Measurements from ENCODE around the gene MTMR4.

The MTMR4 gene

GRCh38 chr17:58513965-58514769 is at the start of gene MTMR4:
TSS of gene MTMR4 (minus strand) at chr17:58514638. CDS start at chr17:58514407, 231 bp downstream.
- peak; percentile 37 for ATAC-seq
- TF ChIP-seq ZNF8 (CRISPR knock-in tag; IDR thresholded peaks at IDR 0.05) (0 out of 2 replicates have a peak, but pooled peaks have one; percentile 12), ZFP30 (CRISPR knock-in tag; IDR thresholded peaks at IDR 0.05) (no peak), SNAI2 (CRISPR knock-in tag; IDR thresholded peaks at IDR 0.05) (no peak)

GRCh38 chr17:58560511-58560910 is 46.1 kb upstream of the MTMR4 start:
- TF ChIP-seq TOX (CRISPR knock-in tag; IDR thresholded peaks at IDR 0.05; ENCODE audit: borderline replicate concordance) (no peak), ARNTL (CRISPR knock-in tag; IDR thresholded peaks at IDR 0.05; ENCODE audit: borderline replicate concordance, low read depth) (no peak), PATZ1 (CRISPR knock-in tag; IDR thresholded peaks at IDR 0.05; ENCODE audit: borderline replicate concordance) (no peak), ZNF565 (CRISPR knock-in tag; conservative IDR thresholded peaks at IDR 0.05; ENCODE audit: low read depth) (no peak), BACH2 (CRISPR knock-in tag; IDR thresholded peaks at IDR 0.05; ENCODE audit: borderline replicate concordance) (no peak), ZFP30 (CRISPR knock-in tag; IDR thresholded peaks at IDR 0.05) (no peak), CSDC2 (CRISPR knock-in tag; IDR thresholded peaks at IDR 0.05) (no peak), OSR1 (CRISPR knock-in tag; IDR thresholded peaks at IDR 0.05) (no peak), ZNF70 (CRISPR knock-in tag; IDR thresholded peaks at IDR 0.05) (no peak), ZNF8 (CRISPR knock-in tag; IDR thresholded peaks at IDR 0.05) (no peak), PPARA (CRISPR knock-in tag; IDR thresholded peaks at IDR 0.05; ENCODE audit: borderline replicate concordance) (no peak), GLIS3 (CRISPR knock-in tag; IDR thresholded peaks at IDR 0.05) (no peak)
- ATAC-seq: no peak

GRCh38 chr17:58557981-58558380 is 43.5 kb upstream of the MTMR4 start:
- TF ChIP-seq TOX (CRISPR knock-in tag; IDR thresholded peaks at IDR 0.05; ENCODE audit: borderline replicate concordance) (no peak), ZC3H10 (CRISPR knock-in tag; IDR thresholded peaks at IDR 0.05) (no peak), BACH2 (CRISPR knock-in tag; IDR thresholded peaks at IDR 0.05; ENCODE audit: borderline replicate concordance) (no peak), ESRRG (CRISPR knock-in tag; IDR thresholded peaks at IDR 0.05) (no peak), ZNF70 (CRISPR knock-in tag; IDR thresholded peaks at IDR 0.05) (no peak), ARNTL (CRISPR knock-in tag; IDR thresholded peaks at IDR 0.05; ENCODE audit: borderline replicate concordance, low read depth) (no peak), CSRNP3 (CRISPR knock-in tag; IDR thresholded peaks at IDR 0.05) (no peak), ZNF565 (CRISPR knock-in tag; conservative IDR thresholded peaks at IDR 0.05; ENCODE audit: low read depth) (no peak), RARB (CRISPR knock-in tag; IDR thresholded peaks at IDR 0.05) (no peak), ZNF8 (CRISPR knock-in tag; IDR thresholded peaks at IDR 0.05) (no peak), ZFP30 (CRISPR knock-in tag; IDR thresholded peaks at IDR 0.05) (no peak), OSR1 (CRISPR knock-in tag; IDR thresholded peaks at IDR 0.05) (no peak), TCF4 (CRISPR knock-in tag; IDR thresholded peaks at IDR 0.05; ENCODE audit: borderline replicate concordance) (no peak), GLIS3 (CRISPR knock-in tag; IDR thresholded peaks at IDR 0.05) (no peak), POU6F1 (CRISPR knock-in tag; IDR thresholded peaks at IDR 0.05; ENCODE audit: borderline replicate concordance, low read depth) (no peak), CSDC2 (CRISPR knock-in tag; IDR thresholded peaks at IDR 0.05) (no peak), TSHZ2 (CRISPR knock-in tag; IDR thresholded peaks at IDR 0.05) (no peak), PATZ1 (CRISPR knock-in tag; IDR thresholded peaks at IDR 0.05; ENCODE audit: borderline replicate concordance) (no peak)
- ATAC-seq: no peak
